Effector memory CD4-positive, alpha-beta T cell (primary cell): ENCODE results near the gene ADAMTS2.

Experiments
- DNase-seq, 3 donors: peaks; one replicate each; pipeline ENCODE4 v3.0.0-alpha.2; 2020
- H3K27ac ChIP-seq: 2 replicates; pipeline ENCODE4 v1.7.0; 2013; ENCODE audit warnings: mild to moderate bottlenecking, low read length, moderate library complexity; ENCODE audit not compliant: insufficient read depth, poor library complexity, severe bottlenecking
- H3K27me3 ChIP-seq: replicated peaks from 2 replicates; pipeline ENCODE4 v1.7.0; 2013; ENCODE audit warnings: mild to moderate bottlenecking, low read length; ENCODE audit not compliant: insufficient read depth, control insufficient read depth, poor library complexity, severe bottlenecking
- H3K36me3 ChIP-seq: 2 replicates; pipeline ENCODE4 v1.7.0; 2013; ENCODE audit warnings: mild to moderate bottlenecking, low read length, moderate library complexity; ENCODE audit not compliant: control insufficient read depth, insufficient read depth
- H3K4me1 ChIP-seq: 2 replicates; pipeline ENCODE4 v1.7.0; 2013; ENCODE audit warnings: low read length, mild to moderate bottlenecking; ENCODE audit not compliant: control insufficient read depth, insufficient read depth, poor library complexity, severe bottlenecking
- H3K4me3 ChIP-seq: 2 replicates; pipeline ENCODE4 v1.7.0; 2013; ENCODE audit warnings: low read length, low read depth, mild to moderate bottlenecking; ENCODE audit not compliant: insufficient read depth, poor library complexity, severe bottlenecking
- H3K9me3 ChIP-seq: 2 replicates; pipeline ENCODE4 v1.7.0; 2013; ENCODE audit warnings: mild to moderate bottlenecking, low read length, moderate library complexity; ENCODE audit not compliant: control insufficient read depth

The ADAMTS2 gene

DNA sequence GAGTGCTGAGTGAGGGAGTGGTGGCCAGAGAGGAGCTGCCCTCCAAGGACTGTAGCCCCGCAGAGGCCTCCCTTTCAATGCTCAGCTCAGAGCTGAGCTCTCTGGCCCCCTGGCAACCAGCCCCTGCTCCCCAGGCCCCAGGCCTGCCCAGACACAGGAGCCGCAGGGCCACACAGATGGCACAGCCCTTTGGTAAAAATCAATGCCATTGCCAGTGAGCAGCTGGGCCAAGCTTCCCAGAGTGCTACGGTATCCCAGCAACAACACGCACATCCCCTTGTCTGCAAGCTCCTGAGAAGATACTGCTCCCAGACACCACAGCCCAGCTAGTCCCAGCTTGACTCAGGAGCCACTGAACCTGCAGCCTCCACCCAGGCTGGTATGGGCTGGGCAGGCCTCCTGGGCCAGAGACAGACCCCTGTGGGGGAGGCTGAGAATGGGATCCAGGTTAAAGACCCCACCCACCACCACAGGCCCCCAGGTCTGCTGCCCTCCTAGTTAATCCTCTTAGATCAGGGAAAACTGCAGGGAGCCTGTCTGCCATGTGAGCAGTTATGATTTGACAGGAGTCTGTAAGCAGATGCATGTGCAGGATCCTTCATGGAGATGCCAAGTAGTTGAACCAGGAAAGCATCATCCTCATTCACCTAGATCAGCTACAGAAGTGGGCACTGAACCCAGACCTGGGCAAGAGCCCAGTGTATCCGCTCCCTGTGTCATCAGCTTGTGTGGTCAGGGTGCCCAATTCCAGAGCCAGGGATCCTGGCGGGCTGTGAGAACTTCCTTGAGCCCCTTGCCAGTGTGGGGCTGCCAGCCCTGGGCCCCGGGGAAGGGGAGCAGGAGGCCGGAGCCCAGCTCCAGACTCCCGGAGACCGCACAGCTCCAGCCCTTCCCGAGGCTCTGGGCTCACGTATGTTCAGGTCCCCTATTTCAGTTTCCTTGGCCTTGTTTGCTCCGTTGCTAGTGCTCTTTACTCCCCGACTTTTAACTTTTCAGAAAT, 26.7 kb upstream of the ADAMTS2 start:
- Histone ChIP-seq H3K27me3 (no peaks in the 10 kb centered on the region), H3K4me3 (no peak overlapping the region), H3K4me1 (no peaks in the 10 kb centered on the region), H3K27ac (no peak overlapping the region), H3K36me3 (no peaks in the 10 kb centered on the region), H3K9me3 (no peaks in the 10 kb centered on the region)
- no peak for DNase-seq

DNA sequence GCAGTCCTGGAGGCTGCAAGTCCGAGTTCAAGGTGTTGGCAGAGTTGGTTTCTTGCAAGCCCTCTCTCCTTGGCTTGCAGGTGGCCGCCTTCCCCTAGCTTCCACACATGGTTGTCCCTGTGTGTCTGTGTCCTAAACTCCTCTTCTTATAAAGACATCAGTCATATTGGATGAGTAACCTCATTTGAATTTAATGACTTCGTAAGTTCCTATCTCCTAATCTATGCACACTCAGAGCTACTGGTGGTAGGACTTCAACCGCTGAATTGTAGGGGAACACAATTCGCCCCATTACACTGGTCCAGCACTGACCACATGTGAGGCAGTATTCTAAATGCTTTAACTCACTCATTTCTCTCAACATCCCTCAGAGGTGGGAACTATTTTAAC, 25.9 kb upstream of the ADAMTS2 start:
- no peaks in the 10 kb centered on the region for H3K9me3 ChIP-seq
- no peak overlapping the region for H3K27ac ChIP-seq
- no peak for DNase-seq
- H3K4me1 ChIP-seq: no peaks in the 10 kb centered on the region
- no peaks in the 10 kb centered on the region for H3K27me3 ChIP-seq
- no peaks in the 10 kb centered on the region for H3K36me3 ChIP-seq
- no peak overlapping the region for H3K4me3 ChIP-seq

DNA sequence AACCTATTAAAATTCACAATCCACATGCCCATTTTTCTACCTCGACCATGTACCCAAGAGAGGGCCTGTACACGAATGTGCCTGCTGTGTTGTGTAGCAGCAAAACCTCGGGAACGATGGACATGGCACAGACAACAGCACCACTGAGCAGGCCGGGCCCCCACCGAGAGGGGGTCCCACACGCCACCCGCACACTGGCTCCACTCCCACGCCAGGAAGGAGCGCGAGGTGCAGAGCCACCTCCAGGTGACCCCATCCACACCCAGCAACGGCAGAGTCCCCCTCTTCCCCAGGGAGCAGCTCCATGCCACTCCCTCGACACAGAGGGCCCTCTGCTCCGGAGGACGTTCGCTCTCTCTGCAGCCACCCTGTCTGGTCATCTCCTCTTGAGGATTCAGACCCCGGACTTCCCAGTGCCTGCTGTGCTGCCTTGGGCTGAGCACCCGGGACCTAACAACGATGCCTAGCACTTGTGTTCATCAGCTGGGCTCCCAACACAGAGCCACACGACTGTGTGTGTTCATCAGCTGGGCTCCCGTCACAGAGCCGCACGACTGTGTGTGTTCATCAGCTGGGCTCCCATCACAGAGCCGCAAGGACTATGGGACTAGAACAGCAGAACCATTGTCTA, 25.3 kb upstream of the ADAMTS2 start:
- H3K9me3 ChIP-seq: no peaks in the 10 kb centered on the region
- no peak overlapping the region for H3K27ac ChIP-seq
- H3K36me3 ChIP-seq: no peaks in the 10 kb centered on the region
- no peaks in the 10 kb centered on the region for H3K4me1 ChIP-seq
- no peaks in the 10 kb centered on the region for H3K27me3 ChIP-seq
- no peak overlapping the region for H3K4me3 ChIP-seq
- no peak for DNase-seq

DNA sequence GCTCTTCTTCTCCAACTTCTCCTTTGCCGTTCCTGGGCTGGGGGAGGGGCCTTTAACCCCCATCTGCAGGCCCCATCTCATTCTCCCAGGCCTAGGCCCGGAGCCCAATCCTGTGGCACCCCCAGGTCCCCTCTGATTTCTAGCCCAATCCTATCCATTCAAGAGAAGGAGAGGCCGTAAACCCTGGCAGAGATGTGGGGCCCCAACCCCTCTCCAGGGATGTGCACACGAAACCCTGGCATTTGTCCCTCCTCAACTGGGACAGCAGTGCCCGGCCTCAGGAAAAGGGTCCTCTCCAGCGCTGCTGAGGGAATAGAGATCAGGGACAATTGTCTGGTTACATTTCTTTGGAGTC, 24.2 kb upstream of the ADAMTS2 start:
- Histone ChIP-seq H3K27ac (no peak overlapping the region), H3K4me1 (no peaks in the 10 kb centered on the region), H3K4me3 (no peak overlapping the region)

DNA sequence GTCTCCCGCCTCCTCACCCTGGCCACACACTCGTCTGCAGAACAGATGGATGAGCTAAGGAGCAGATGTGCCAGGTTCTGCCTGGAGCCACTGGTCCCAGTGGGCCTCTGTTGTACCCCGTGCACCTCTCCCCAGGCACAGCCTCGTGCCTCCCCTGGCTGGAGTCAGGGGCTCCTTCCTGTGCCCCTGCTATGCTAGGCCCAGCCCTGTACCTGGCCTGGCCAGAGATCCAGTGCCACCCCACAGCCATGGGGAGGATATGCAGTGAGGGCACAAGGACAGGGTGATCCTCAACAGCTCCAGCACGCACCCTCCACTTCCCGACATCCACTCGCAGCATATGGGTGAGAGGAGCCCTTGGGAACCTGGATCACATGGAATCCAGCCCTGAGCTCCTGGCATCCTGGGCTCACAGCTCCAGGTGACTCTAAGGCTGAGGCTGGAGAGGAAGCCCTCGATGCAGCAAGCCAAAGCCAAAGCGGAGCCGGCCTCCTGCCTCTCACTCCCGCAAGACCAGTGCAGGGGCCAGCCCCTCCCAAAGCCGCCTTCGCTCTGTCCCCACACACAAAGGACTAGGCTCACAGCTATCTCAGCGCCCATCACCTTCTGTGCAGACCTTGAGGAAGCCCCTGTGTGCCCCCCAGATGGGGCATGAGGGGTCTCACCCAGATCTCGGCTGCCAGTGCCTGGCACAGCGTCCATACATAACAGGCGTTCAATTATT, 23.7 kb upstream of the ADAMTS2 start:
- DNase-seq: no peak
- Histone ChIP-seq H3K4me3 (no peak overlapping the region), H3K9me3 (no peaks in the 10 kb centered on the region), H3K36me3 (no peaks in the 10 kb centered on the region), H3K27ac (no peak overlapping the region), H3K4me1 (no peaks in the 10 kb centered on the region), H3K27me3 (no peaks in the 10 kb centered on the region)

More for the DNA sequence above, 24.2 kb upstream of the ADAMTS2 start:
- no peak for DNase-seq
- no peaks in the 10 kb centered on the region for H3K9me3 ChIP-seq
- no peaks in the 10 kb centered on the region for H3K27me3 ChIP-seq
- H3K36me3 ChIP-seq: no peaks in the 10 kb centered on the region

DNA sequence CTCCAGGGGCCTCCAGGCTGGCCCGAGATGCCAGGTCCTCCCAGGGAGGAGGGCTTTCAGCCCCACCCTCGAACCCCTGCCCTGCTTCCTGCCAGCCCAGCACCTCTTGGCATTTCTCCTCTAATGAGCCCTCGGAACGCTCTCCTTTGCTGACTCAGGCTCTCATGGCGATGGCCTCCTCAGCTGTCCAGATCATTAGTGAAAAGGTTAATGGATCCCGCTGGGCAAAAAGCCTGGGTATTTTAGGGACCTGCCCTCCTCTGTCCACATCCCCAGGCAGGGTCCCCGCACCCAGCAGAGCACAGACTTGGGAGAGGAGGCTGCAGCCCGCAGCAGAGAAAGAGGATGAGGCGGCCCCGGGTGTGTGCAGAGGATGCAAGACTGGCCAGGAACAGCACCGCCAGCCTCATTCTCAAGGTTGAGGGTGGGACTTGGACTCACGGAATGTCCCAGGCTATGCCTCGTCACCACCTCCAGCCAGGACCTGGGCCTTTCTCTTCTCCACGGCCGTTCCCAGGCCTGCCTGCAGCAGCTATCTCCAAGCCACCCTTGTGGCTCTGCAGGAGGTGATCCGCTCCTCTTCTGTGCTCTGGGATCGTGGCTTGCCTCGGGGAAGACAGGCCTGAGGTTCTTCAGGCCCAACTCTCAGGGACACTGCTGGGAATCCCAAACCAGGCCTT, 23.0 kb upstream of the ADAMTS2 start:
- Histone ChIP-seq H3K4me3 (no peak overlapping the region), H3K27me3 (no peaks in the 10 kb centered on the region), H3K9me3 (no peaks in the 10 kb centered on the region), H3K36me3 (no peaks in the 10 kb centered on the region), H3K4me1 (no peaks in the 10 kb centered on the region), H3K27ac (no peak overlapping the region)
- no peak for DNase-seq

DNA sequence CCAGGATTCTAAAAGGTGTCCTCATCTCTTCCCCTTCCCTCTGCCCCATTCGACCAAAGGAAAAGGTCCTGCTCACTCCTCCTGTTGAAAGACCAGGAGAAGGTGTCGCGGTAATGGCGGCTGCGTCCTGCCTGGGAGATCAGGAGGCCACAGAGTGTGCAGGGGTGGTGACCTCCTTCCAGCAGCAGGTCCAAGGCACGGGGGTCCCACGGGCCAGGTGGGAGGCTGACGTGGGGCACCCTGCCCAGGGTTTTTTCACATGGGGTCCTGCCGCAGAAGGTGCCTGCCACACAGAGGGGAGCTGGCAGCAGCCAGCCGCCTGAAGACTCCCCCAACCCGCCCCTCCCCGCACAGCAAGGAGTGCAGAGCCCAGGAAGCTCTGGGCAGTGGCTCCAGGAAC, 22.2 kb upstream of the ADAMTS2 start:
- Histone ChIP-seq H3K4me3 (no peak overlapping the region), H3K27me3 (no peaks in the 10 kb centered on the region), H3K9me3 (no peaks in the 10 kb centered on the region), H3K36me3 (no peaks in the 10 kb centered on the region), H3K4me1 (no peaks in the 10 kb centered on the region), H3K27ac (no peak overlapping the region)
- DNase-seq: no peak

DNA sequence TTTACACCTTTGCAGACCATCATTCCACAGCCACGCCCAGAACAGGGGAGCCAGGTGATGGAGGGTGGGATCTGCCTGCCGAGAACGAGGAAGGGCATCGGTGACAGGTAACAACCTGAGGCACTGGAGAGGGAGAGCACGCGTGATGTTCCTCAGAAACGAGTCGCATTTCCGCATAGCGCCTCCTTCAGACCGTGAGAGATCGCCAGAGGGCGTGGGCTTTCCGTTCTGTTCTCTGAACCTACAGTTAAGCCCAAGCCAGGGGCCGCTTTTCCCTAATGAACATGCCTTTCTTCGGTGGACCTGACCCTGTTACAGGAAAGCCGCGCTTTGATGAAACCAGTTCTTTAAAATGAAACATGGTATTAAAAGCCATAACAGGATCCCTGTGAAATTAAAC, 17.1 kb upstream of the ADAMTS2 start:
- H3K27me3 ChIP-seq: no peaks in the 10 kb centered on the region
- no peak overlapping the region for H3K27ac ChIP-seq
- no peaks in the 10 kb centered on the region for H3K9me3 ChIP-seq
- no peaks in the 10 kb centered on the region for H3K4me1 ChIP-seq
- H3K4me3 ChIP-seq: no peak overlapping the region
- no peak for DNase-seq
- H3K36me3 ChIP-seq: no peaks in the 10 kb centered on the region

DNA sequence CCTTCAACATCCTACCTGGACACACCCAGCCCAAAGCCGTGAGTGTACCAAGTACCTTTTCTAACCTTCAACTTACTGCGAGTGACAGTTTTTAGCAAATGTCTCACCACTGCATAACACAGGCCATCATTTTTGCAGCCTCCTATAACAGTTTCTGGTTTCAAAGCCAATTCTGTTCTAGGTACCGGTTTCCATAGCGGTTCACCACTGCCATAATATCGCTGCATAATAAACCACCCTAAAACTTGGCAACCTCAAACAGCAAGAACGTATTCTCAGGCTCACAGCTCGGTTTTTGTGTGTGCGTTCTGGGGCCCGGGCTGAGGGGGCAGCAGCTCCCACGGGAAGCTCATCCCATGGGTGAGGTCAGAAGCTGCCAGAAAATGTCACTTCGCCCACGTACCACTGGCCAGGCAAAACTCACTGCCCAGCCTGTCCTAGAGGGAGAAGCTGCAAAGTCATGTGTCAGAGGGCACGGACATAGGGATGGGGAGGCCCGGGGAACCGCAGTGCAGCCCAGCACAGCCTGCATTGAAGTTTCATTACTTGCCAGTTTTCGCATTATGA, 15.9 kb upstream of the ADAMTS2 start:
- Histone ChIP-seq H3K4me3 (no peak overlapping the region), H3K36me3 (no peaks in the 10 kb centered on the region), H3K27ac (no peak overlapping the region), H3K27me3 (no peaks in the 10 kb centered on the region), H3K9me3 (no peaks in the 10 kb centered on the region), H3K4me1 (no peaks in the 10 kb centered on the region)
- no peak for DNase-seq
